Retina (tissue), 1 donor: Measurements from ENCODE around the gene ZNF580.

Experiments used
- DNase-seq: peaks from one replicate; pipeline ENCODE4 v3.0.0-alpha.2; 2016

Gene ZNF580

GRCh38 chr19:55648585-55649267 is 7.9 kb downstream of the ZNF580 start:
- peak; percentile 48 for DNase-seq

- no peak for DNase-seq
Measured at GRCh38 chr19:55649268-55650125, 8.7 kb downstream of the ZNF580 start.

- DNase-seq: no peak
Measured at GRCh38 chr19:55650126-55650557, 9.3 kb downstream of the ZNF580 start.

GRCh38 chr19:55650602-55651230 is 9.9 kb downstream of the ZNF580 start:
- no peak for DNase-seq

- no peak for DNase-seq
Measured at GRCh38 chr19:55651236-55651635, 10.4 kb downstream of the ZNF580 start.

- no peak for DNase-seq
Measured at GRCh38 chr19:55652311-55653128, 11.7 kb downstream of the ZNF580 start.

- DNase-seq: peak; percentile 100
Measured at GRCh38 chr19:55653651-55654322, 13.0 kb downstream of the ZNF580 start.

- peak; percentile 100 for DNase-seq
Measured at GRCh38 chr19:55654323-55654867, 13.6 kb downstream of the ZNF580 start.

- DNase-seq: peak; percentile 92
Measured at GRCh38 chr19:55654868-55655647, 14.3 kb downstream of the ZNF580 start, which contains the start of gene U2AF2. Gene U2AF2 (plus strand): TSS chr19:55655035. CDS start chr19:55655105, 70 bp downstream.

GRCh38 chr19:55655648-55656040 is 14.8 kb downstream of the ZNF580 start:
- no peak for DNase-seq

- DNase-seq: no peak
Measured at GRCh38 chr19:55656552-55656951, 15.8 kb downstream of the ZNF580 start.

- DNase-seq: no peak
Measured at GRCh38 chr19:55656988-55657747, 16.4 kb downstream of the ZNF580 start.

GRCh38 chr19:55658846-55659459 is 18.2 kb downstream of the ZNF580 start:
- no peak for DNase-seq

GRCh38 chr19:55659822-55660221 is 19.0 kb downstream of the ZNF580 start:
- no peak for DNase-seq

GRCh38 chr19:55660404-55660803 is 19.6 kb downstream of the ZNF580 start:
- DNase-seq: no peak

- no peak for DNase-seq
Measured at GRCh38 chr19:55660991-55661390, 20.2 kb downstream of the ZNF580 start.

- no peak for DNase-seq
Measured at GRCh38 chr19:55661826-55662225, 21.0 kb downstream of the ZNF580 start.

GRCh38 chr19:55663846-55664536 is 23.2 kb downstream of the ZNF580 start:
- no peak for DNase-seq
